NOMO-1 (cell line): ENCODE data around the gene BOC.
A peak's percentile ranks its signal among the peaks of the same experiment; 100 is the strongest.

Experiments
- DNase-seq, 2 experiments: peaks; one replicate each; lab custom pipeline; 2025; ENCODE audit not compliant: unreplicated experiment in 2 of 2; lab: John Stamatoyannopoulos, UW

BOC gene

DNA sequence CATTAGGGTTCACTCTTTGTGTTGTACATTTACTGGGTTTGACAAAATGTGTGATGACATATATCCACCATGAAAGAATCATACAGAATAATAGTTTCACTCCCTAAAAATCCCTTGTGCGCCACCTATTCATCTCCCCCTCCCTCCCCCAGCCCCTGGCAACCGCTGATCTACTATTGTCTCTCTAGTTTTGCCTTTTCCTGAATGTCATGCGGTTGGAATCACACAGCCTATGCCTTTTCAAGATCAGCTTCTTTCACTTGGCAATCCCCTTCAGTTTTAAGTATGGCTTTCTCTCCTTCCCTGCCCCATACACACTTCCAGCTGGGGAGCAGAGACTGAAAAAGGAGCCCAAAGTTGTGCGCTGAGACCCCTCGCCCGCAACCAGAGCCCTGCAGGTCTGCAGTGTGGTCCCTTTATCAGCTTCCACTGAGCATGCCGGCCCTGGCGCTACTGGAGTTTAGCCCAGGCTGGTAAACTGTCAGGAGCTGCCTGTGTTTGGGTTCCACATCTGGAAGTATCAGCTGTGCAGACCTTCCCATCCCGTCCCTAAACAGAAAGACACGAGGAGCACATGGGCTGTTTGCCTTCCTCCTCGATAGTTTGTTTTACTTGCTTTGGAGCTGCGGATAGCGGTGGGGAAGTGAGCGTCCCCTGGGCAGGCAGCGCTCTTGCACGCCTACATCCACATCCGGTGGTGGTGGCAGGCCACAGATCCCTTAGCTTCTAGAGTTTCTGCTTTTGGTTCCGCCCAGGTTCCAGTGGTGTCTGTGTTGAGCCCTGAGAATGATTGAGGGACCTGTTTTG, 12.3 kb downstream of the BOC start:
- peak; percentile 54 to 62 for DNase-seq

DNA sequence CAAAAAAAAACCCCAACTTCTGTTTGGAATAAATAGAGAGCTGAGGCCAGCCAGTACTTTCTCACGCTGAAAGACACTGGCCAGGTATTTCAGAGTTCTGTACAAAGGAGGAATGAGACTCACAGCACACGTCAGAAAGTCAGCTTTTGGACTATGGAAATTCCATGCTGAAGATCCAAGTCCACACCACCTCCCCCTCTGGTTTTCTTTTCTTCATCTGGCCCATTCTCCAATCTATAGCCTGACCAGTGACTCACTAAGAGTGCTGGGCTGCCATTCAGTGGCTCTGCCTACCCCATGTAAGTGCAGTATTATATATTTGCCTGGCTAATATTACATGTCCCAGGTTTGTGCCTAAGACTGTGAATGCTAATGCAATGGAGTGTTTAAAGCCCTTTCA, 13.9 kb downstream of the BOC start:
- DNase-seq = no peak

DNA sequence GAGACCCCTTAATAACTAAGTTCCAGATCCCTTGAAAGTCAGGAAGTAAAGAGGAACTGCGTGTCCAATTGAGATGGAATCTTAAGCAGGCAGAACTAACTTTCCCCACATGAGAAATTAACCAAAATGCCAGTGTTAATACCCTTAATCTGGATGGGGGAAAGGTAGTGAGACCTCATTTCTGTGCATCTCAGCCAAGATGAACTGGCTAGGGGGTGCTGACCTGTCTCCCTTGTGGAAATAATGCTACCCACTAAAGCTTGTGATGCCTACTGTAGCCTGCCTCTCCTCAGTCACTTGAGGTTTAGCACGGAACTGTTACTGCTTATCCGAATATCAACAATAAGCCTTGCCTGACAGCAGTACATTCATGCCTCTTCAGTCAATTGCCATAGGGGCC, 15.1 kb downstream of the BOC start:
- no peak for DNase-seq

DNA sequence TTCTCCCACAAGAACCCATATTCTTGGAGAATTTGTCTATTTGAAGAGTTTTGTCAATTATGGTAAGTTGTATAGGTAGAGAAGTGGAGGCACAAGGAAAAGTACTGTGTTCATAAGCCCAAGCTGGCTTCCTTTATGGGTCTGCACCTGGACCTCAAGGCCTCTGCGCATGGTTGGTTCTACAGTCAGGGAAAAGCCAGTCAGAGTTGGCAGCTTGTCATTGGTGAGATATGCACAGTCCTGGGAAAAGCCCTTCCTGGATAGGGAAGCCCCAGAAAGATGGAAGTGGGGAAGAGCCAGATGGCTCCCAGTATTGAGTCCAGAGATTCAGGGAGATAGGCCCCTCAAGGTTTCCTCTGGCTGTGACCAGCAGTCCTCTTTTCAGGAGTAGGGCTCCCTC, 15.8 kb downstream of the BOC start:
- DNase-seq = no peak

DNA sequence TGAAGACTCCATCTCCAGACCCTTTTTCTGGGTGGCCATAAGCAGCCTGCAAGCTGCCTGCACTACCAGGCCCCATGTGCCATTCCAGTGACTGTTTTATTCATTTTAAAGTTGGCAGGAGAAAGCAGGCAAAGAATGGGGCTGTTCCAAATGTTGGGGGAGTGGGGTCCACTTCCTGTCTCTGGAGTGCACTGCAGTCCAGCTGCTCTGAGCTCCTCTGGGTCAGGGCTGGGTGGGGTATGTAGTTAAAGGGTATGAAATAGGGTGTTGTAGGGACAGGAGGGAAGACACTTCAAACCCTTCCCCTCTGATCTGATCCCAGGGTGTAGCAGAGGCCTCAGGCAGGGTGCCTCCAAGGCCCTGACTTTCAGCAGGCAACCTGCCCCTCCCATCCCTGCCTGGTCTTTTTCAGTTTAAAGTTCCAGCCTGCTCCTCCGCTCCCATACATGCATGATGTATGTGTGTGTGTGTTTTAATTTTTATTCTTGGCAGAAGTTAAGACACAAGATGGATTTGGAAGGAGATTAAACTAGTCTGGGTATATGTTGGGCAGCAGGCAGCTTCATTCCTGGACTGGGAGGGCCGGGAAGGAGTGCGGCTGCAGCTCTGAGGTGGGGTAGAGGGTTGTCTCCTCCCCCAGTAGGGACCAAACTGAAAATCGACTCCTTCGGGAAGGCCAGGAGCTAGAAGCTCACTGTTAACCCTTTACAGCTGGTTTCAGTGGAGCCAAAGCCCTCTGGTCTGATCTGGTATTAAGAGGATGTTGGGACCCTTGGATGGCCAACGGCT, 17.3 kb downstream of the BOC start:
- DNase-seq = no peak

DNA sequence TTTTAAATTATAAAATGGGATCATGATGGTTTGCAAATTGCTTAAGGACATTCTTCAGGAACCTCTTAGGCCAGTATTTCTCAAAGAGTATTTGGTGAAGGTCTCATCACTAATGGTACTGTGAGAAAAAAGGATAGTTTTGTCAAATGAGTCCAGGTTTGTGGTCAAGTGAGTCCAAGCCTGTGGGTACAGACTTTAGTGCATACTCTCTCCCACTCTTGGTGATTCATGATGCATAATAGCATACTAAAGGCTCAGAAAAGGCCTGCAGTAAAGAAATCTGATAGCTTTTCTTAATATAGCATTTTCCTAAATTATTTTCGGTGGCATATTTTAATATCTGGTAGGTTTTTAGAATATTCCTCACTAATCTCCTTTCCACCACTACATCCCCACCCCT, 20.0 kb downstream of the BOC start:
- DNase-seq = no peak

DNA sequence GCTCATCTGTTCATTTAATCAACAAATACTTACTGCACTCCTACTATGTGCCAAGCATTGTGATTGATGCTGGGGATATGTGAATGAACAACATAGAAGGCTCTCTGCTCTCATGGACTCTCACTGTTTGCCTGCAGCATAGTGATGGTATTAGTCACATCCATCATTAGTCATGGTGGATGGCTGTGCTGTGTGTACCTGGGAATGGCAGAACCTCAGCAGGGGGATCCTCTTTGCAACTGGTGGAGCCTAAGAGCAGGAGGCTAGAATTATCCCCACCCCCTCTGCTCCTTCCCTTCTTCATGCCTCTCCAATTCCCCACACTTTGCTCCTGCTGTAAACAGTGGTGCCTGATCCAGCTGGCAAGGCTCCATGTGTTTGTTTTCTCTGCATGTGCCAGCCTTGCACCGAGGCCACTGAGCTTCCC, 20.5 kb downstream of the BOC start:
- DNase-seq = no peak

DNA sequence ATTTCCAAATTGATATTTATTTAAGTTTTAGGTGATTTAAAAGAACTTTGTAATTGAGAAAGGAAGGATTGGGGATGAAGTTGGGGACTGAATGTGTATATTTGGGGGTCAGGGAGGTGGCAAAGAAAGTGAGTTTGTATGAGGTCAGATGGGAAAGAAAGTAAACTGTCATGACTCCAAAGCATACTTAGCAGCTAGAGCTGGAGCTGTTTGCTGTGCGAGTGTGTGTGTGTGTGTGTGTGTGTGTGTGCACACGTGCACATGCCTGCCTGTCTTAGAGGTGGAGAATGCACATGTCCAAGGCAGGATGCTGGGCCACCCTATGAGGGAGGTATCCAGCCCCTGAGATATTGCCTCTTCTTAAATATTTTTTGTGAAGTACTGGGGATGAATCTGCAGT, 21.0 kb downstream of the BOC start:
- no peak for DNase-seq

DNA sequence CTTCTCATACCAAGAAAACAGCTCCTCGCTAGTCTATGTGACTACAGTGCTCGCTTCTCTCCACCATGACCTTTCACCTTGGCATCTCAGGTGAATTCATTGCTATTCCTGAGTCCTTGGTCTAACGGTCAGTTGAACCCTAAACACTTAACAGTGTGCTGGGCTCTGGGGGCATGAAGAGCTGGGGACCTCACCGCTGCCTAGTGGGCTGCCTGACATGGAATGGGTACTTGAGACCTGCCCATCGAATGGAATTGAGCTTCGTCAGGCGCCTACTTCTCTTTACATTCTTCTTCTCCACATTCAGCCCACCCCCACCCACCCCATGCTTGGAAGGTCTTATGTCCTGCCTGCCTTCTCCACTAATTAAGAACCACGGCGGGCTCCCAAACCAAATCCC, 22.1 kb downstream of the BOC start:
- DNase-seq = no peak

DNA sequence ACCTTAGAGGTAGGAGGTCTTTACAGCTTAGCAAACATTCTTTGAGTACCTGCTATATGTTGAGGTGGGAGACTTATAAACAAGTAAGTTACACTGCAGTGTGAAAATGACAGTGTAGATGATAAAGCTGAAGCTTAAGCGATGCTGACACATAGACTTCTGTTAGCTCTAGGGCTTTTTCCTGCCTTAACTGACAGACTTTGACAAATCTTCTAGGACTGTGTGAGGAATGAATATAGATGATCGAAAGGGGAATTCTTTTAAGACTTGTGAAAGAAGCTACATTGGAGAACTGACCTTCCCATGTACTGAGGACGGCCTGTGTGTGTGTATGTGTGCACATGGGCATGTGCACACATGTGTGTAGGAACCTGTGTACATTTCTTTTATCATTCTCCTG, 22.7 kb downstream of the BOC start:
- DNase-seq = no peak

DNA sequence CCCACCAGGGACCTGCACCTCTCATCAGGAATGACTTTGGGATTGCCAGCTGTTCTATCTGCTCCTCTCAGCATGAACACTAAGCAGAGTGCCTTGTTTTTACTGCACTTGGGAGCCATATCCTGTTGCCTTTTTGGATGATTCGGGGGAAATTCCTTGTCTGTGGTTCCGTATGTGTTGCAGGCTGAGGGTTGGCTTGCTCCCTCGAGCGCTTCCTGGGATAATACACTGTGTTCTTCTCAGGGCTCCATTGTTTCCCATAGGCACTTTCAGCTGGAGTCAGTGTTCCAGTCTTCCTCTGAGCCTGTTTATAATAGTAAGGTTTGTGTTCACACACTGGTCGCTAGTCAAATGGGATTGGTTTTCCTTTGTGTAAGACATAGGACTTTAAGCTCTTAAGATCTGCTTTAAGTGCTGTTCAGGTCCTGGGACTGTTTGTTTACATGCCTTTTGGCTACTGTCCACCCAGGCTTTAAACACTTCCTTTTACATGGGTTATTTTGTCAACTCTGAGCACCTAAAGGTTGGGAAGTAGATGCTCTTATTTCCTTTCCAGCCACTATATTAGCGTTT, 23.4 kb downstream of the BOC start:
- no peak for DNase-seq

DNA sequence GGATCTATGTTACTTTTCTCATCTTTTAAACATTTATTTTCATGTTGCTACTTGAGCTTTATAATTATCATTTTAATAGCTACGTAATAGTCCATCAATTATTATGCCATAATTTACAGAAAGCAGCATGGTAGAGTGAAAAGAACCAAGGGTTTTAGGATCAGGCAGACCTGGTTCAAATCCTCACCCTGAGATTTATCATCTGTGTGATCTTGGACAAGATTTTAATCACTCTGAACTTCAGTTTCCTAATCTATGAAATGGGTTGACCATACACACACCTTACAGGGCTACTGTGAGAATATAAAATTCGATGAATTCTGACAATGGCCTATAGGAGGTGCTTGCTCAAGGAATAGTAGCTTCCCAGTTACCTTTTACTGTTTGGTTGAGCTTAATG, 27.1 kb downstream of the BOC start:
- DNase-seq = no peak

DNA sequence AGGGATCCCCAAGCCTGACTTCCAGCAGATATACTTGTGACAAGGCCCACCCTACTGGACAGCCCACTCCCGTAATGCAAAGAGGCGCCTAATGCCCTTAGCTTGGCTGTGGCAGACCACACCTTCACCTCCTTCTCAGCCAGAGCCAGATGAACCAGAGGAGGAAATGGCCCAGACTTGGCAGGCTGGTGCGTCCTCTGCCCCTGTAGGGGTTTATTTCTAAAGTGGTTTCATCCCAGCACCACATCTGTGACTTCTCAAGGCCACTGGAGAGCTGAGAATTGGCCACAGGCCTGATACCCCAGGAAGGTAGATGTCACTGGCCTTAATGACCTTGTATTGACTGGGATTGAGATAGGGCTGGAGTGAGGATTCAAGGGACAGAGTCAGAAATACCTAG, 29.5 kb downstream of the BOC start:
- no peak for DNase-seq

DNA sequence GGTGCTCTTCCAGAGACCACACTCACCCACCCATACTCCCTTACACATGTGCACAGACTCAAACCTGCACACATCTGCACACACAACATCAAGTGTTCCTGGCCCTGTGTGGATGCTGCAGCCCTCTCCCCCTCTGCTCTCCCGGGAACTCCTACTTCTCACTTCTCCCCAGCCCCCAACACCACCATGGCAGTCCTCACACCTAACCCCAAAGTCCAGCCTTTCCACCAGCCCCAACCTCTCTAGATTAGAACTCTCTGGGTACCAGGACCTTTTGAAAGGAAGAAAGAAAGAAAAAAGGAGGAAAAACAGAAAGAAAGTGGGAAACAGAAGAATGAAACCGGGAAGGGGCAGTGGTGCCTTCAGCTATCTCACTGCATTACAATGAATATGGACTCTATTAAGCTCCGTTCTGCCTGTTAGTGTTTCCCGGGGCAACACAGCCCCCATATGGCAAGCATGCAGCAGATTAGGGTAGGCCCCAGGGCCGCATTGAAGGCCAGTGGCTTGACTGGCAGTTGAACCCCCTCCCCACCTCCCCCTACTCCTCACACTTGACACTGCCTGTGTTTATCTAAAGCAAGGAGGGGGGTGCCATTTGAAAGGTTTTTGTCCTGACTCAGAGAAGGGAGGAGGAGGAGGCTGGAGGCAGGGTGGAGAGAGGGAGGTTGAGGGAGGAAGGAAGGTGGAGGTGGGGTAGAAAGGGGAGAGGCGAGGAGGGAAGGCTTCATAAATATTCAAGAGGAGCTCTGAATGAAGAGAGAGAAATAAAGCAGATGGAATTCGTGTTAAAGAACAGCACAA, 30.1 kb downstream of the BOC start:
- DNase-seq = no peak

DNA sequence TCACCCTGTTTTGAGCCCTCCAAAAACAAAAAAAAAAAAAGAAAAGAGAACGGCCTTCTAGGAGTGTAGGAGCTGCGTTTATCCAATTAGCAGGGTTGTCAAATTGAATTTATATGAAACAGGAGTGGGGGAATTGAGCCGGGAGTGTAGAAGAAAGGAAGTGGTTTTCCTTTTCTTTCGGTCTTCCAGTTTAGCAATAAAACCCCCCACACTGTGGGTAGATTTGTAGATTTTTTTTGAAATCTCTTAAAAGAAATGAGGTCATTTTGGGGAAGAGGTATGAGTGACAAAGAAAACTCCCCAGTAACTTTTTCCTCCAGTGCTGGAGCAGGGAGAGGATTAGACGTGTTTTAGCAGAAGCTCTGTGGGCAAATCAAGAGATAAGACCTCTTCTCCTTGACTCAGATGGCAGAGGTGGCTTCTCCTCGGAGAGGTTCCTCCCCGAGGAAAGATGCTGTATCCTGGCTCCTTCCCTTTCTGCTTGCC, 30.8 kb downstream of the BOC start:
- DNase-seq = peak; percentile 10 to 26

DNA sequence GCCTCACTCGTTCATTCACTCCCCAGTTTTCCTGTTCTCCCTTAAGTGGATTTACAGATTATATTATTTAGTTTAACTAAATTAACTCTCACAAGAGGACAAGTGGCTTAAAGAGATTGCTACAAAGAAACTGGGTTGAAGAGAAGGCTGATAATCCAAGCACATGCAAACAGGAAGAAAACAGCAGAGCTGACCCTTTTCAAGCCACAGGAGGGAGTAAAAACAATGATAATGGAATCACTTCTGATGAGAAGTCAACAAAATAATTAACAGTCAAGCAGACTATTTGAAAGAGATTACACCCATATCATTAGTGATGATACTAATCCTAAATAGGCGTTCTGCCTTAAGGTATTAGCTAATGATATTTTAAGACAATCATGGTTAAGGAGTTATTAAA, 31.7 kb downstream of the BOC start:
- DNase-seq = no peak

DNA sequence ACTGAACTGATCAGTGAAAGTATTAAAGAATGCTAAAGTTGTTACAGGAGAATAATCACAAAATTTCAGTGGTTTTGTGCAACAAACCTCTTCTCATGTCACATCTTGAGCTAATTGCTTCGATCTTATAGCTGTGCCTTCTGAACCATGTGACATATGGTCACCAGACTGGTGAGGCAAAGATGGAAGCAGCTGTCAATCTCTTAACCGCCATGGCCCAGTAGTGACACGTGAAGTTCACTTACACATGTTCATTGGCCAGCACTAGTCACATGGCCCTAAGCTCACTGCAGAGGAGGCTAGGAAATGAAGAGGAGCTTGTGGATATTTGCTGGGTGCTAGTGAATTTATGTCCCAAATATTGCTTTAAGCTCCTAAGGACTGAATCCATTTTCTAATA, 32.5 kb downstream of the BOC start:
- DNase-seq = no peak

DNA sequence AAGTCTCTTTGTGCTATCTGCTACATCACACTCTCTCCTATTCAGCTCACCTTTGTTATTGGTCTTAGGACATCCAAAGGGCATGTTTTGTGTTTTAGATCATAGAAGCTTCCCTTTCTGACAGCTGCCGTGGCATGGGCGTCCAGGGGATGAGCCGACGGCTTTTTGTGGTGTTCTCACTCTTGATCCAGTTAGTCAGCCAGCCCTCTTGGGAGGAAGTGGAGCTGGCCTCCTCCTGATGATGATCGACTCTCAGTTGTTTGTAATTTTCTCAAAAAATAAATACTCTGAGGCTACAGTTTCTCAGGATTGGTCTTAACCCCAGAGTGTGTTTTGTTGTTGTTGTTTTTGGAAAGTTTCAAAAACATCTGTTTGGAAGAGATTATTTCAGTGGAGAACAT, 34.4 kb downstream of the BOC start:
- no peak for DNase-seq

DNA sequence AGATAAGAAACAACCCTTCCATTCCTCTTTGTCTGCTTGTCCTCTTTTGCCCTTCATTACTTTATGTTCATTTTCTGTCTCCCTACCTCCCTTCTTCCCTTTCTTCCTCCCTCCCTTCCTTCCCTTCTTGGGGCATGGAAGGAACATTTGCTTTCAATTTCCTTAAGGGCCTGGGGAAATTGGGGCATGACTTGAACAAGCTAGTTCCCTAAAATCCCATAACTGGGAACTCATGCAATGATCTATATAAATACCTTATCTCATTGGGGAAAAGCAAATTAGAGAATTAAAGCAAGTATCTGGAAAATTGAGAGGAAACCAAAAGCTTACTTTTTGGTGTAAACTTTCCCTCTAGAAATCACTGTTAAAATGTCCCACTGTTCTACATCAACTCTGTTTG, 35.7 kb downstream of the BOC start:
- DNase-seq = no peak

DNA sequence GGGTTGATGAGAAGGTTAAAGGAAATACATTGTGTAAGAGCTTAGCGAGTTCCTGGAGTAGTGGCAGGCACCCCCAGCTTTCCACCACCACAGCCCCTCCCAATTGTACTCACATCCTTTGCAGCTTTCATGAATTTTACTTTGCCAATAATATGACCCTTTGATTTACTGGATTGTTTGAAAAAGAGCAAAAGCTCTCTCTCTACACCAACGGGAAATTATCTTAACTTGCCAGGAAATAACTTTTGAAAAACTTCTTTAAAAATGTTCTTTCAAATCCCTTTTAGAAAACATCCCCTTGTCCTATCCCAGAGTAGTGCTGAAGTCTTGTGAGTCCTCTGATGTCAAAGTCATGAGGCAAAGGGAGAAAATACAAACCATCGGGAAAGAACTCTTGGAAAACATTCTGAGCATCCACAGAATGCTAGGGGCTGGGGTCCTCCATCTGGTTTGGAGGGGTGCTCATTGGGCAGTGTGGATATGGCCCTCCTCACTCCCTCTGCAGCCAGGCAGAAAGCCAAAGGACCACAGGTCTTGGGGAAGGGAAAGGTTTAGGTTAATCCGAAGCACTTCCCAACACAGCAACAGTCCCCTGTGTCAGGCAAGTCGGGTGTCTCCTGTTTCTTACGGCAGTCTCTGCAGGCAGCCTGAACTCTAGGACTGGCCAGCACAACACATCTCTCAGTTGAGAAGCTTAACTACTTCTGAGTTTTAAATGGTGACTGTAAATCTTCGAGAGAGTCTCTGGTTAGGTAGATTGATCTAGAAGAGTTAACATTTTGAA, 36.5 kb downstream of the BOC start:
- DNase-seq = no peak
